OCI-LY3 (cell line): ENCODE data around the gene TRIM24.

Source experiments
- EZH2phosphoT487 ChIP-seq: fragments of 200-600 bp; shearing (Covaris generic); IDR thresholded peaks from 2 replicates; pipeline ENCODE4 v1.6.1; 2018; ENCODE audit warnings: antibody characterized with exemption, mixed run types, low read depth
- TF ChIP-seq, protein P1 (sequence below): fragments of 200-600, 300-600 bp; sonication (generic); IDR thresholded peaks from 2 replicates; pipeline ENCODE4 v1.5.1; 2014; ENCODE audit warnings: antibody characterized with exemption, low read length, low read depth

DNA sequence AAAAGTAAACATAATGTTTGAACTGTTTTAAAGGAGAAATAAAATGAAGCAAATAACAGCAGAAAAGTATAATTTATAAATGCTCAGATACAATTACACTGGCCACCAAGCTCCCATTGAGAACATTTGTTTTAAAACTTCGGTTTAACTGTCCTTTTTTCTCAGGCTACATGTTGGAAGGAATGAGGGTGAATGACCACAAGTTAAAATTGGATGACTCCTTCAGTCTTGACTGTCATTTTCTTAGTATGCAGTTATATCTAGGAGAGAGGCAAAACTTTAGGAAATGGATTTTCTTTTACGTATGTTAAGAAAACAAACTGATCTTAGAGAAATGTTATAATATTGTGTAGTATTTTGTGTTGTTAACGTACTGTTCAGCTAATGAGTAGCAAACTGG lies 5.0 kb downstream of the TRIM24 start:
- TF ChIP-seq, protein P1, sequence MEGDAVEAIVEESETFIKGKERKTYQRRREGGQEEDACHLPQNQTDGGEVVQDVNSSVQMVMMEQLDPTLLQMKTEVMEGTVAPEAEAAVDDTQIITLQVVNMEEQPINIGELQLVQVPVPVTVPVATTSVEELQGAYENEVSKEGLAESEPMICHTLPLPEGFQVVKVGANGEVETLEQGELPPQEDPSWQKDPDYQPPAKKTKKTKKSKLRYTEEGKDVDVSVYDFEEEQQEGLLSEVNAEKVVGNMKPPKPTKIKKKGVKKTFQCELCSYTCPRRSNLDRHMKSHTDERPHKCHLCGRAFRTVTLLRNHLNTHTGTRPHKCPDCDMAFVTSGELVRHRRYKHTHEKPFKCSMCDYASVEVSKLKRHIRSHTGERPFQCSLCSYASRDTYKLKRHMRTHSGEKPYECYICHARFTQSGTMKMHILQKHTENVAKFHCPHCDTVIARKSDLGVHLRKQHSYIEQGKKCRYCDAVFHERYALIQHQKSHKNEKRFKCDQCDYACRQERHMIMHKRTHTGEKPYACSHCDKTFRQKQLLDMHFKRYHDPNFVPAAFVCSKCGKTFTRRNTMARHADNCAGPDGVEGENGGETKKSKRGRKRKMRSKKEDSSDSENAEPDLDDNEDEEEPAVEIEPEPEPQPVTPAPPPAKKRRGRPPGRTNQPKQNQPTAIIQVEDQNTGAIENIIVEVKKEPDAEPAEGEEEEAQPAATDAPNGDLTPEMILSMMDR, result no peak
- no peak for TF ChIP-seq EZH2phosphoT487
